Muscle layer of duodenum (tissue), 2 donors: Measurements from ENCODE around the gene HSPBP1.

Source experiments
- H3K27ac ChIP-seq: one replicate; pipeline ENCODE4 v1.7.0; 2013; ENCODE audit warnings: mild to moderate bottlenecking, low read length
- H3K27me3 ChIP-seq: one replicate; pipeline ENCODE4 v1.7.0; 2013; ENCODE audit warnings: low read depth, mild to moderate bottlenecking, control low read depth, low read length
- H3K36me3 ChIP-seq, 2 donors: one replicate each; pipeline ENCODE4 v1.7.0; 2013; ENCODE audit warnings: low read length in 2 of 2, control low read depth in 1 of 2, mild to moderate bottlenecking in 1 of 2; ENCODE audit not compliant: insufficient read depth in 2 of 2, control insufficient read depth in 1 of 2
- H3K4me1 ChIP-seq, 2 donors: one replicate each; pipeline ENCODE4 v1.7.0; 2013; ENCODE audit warnings: low read length in 2 of 2, mild to moderate bottlenecking in 2 of 2, control low read depth in 1 of 2, moderate library complexity in 1 of 2; ENCODE audit not compliant: insufficient read depth in 2 of 2, control insufficient read depth in 1 of 2
- H3K4me3 ChIP-seq, 2 donors: one replicate each; pipeline ENCODE4 v1.7.0; 2013; ENCODE audit warnings: low read length in 2 of 2, low read depth in 1 of 2, mild to moderate bottlenecking in 1 of 2
- H3K9me3 ChIP-seq, 2 donors: one replicate each; pipeline ENCODE4 v1.7.0; 2013; ENCODE audit warnings: low read length in 2 of 2, control low read depth in 1 of 2, mild to moderate bottlenecking in 1 of 2; ENCODE audit not compliant: control insufficient read depth in 1 of 2
- donor health status: healthy.

The HSPBP1 gene

GRCh38 chr19:55304279-55304978 is 24.5 kb upstream of the HSPBP1 start:
- Histone ChIP-seq H3K4me1 (peaks cover 0 to 10% of the 10 kb centered on the region in 2 donors), H3K36me3 (peaks cover 6 to 50% of the 10 kb centered on the region in 2 donors), H3K27me3 (no peaks in the 10 kb centered on the region), H3K27ac (no peak overlapping the region), H3K4me3 (no peak overlapping the region), H3K9me3 (no peaks in the 10 kb centered on the region)

- Histone ChIP-seq H3K27ac (no peak overlapping the region), H3K9me3 (no peaks in the 10 kb centered on the region), H3K36me3 (peaks cover 6 to 46% of the 10 kb centered on the region in 2 donors), H3K27me3 (no peaks in the 10 kb centered on the region), H3K4me1 (peaks cover 0 to 10% of the 10 kb centered on the region in 2 donors), H3K4me3 (no peak overlapping the region)
Measured at GRCh38 chr19:55303477-55303876, 23.6 kb upstream of the HSPBP1 start.

- Histone ChIP-seq H3K9me3 (no peaks in the 10 kb centered on the region), H3K36me3 (peaks cover 6 to 46% of the 10 kb centered on the region in 2 donors), H3K4me3 (peak overlapping the region in 1 of 2 donors; percentile 48), H3K4me1 (peaks cover 0 to 10% of the 10 kb centered on the region in 2 donors), H3K27me3 (no peaks in the 10 kb centered on the region), H3K27ac (no peak overlapping the region)
Measured at GRCh38 chr19:55302318-55302703, 22.4 kb upstream of the HSPBP1 start.

GRCh38 chr19:55301459-55302317 is 21.8 kb upstream of the HSPBP1 start:
- no peaks in the 10 kb centered on the region for H3K27me3 ChIP-seq
- H3K4me3 ChIP-seq = peak overlapping the region in 1 of 2 donors; percentile 48
- no peaks in the 10 kb centered on the region for H3K9me3 ChIP-seq
- peaks cover 6 to 42% of the 10 kb centered on the region in 2 donors for H3K36me3 ChIP-seq
- H3K4me1 ChIP-seq = peaks cover 0 to 10% of the 10 kb centered on the region in 2 donors
- H3K27ac ChIP-seq = no peak overlapping the region

- H3K9me3 ChIP-seq = no peaks in the 10 kb centered on the region
- H3K27me3 ChIP-seq = no peaks in the 10 kb centered on the region
- peaks cover 0 to 10% of the 10 kb centered on the region in 2 donors for H3K4me1 ChIP-seq
- no peak overlapping the region for H3K27ac ChIP-seq
- H3K36me3 ChIP-seq = peaks cover 6 to 39% of the 10 kb centered on the region in 2 donors
- no peak overlapping the region for H3K4me3 ChIP-seq
Measured at GRCh38 chr19:55300886-55301458, 21.1 kb upstream of the HSPBP1 start.

- Histone ChIP-seq H3K4me1 (peaks cover 0 to 10% of the 10 kb centered on the region in 2 donors), H3K4me3 (no peak overlapping the region), H3K27ac (no peak overlapping the region), H3K9me3 (no peaks in the 10 kb centered on the region), H3K27me3 (no peaks in the 10 kb centered on the region), H3K36me3 (peaks cover 6 to 38% of the 10 kb centered on the region in 2 donors)
Measured at GRCh38 chr19:55299991-55300390, 20.1 kb upstream of the HSPBP1 start.

- Histone ChIP-seq H3K27ac (no peak overlapping the region), H3K4me1 (peaks cover 0 to 10% of the 10 kb centered on the region in 2 donors), H3K9me3 (no peaks in the 10 kb centered on the region), H3K36me3 (peaks cover 0 to 25% of the 10 kb centered on the region in 2 donors), H3K4me3 (no peak overlapping the region), H3K27me3 (no peaks in the 10 kb centered on the region)
Measured at GRCh38 chr19:55297267-55297666, 17.4 kb upstream of the HSPBP1 start.

GRCh38 chr19:55289117-55289796 is 9.3 kb upstream of the HSPBP1 start:
- no peak overlapping the region for H3K27ac ChIP-seq
- H3K36me3 ChIP-seq = peaks cover 0 to 26% of the 10 kb centered on the region in 2 donors
- H3K27me3 ChIP-seq = no peaks in the 10 kb centered on the region
- H3K4me1 ChIP-seq = peaks cover 0 to 8% of the 10 kb centered on the region in 2 donors
- H3K9me3 ChIP-seq = no peaks in the 10 kb centered on the region
- H3K4me3 ChIP-seq = no peak overlapping the region

GRCh38 chr19:55287361-55288079 is 7.6 kb upstream of the HSPBP1 start:
- no peak overlapping the region for H3K27ac ChIP-seq
- no peak overlapping the region for H3K4me3 ChIP-seq

GRCh38 chr19:55285229-55285890 is 5.5 kb upstream of the HSPBP1 start:
- Histone ChIP-seq H3K36me3 (peaks cover 0 to 17% of the 10 kb centered on the region in 2 donors), H3K27ac (no peak overlapping the region), H3K9me3 (no peaks in the 10 kb centered on the region), H3K27me3 (no peaks in the 10 kb centered on the region), H3K4me3 (peak overlapping the region in 1 of 2 donors; percentile 51), H3K4me1 (peaks cover 0 to 15% of the 10 kb centered on the region in 2 donors)

More at GRCh38 chr19:55287361-55288079, 7.6 kb upstream of the HSPBP1 start:
- peaks cover 0 to 8% of the 10 kb centered on the region in 2 donors for H3K4me1 ChIP-seq
- H3K9me3 ChIP-seq = no peaks in the 10 kb centered on the region
- H3K27me3 ChIP-seq = no peaks in the 10 kb centered on the region
- peaks cover 0 to 20% of the 10 kb centered on the region in 2 donors for H3K36me3 ChIP-seq
